Keratinocyte (primary cell): ENCODE data around the gene PTCD2.

Source experiments
- CTCF ChIP-seq, 3 experiments: IDR thresholded peaks in 1 of 3; conservative IDR thresholded peaks in 1 of 3; optimal IDR thresholded peaks in 1 of 3; 2 replicates in 2 of 3; 3 replicates in 1 of 3; pipeline versions ENCODE3 to v1.5.1; 2011; ENCODE audit warnings: low read length in 3 of 3, mild to moderate bottlenecking in 3 of 3, moderate library complexity in 2 of 3, control low read depth in 1 of 3, inconsistent platforms in 1 of 3; ENCODE audit not compliant: insufficient read depth in 2 of 3; ENCODE audit errors: extremely low read depth in 1 of 3
- EZH2 ChIP-seq: IDR thresholded peaks from one replicate; pipeline ENCODE4 v1.6.1; 2012; ENCODE audit warnings: inconsistent platforms, mild to moderate bottlenecking, low read length, moderate library complexity

GRCh38 chr5:72328172-72328571 lies 8.0 kb downstream of the PTCD2 start:
- TF ChIP-seq CTCF (optimal IDR thresholded peaks at IDR 0.05 in 1 of 3, IDR thresholded peaks at IDR 0.05 in 1 of 3, conservative IDR thresholded peaks at IDR 0.05 in 1 of 3; ENCODE audit: extremely low read depth in 1 of 3, insufficient read depth in 2 of 3, low read length in 3 of 3) = no peak
- no peak for TF ChIP-seq EZH2
